Small intestine (tissue), 16 donors: ENCODE measurements around the gene ACTG2. TPM values are rescaled to one million over a fixed set of nuclear protein-coding genes. Genes with fewer than 3 reads are reported as not detected.

Experiments
- DNase-seq, 2 donors: peaks; one replicate each; pipeline versions ENCODE4 v3.0.0 to v3.0.0-alpha.2; 2013
- FAIRE-seq: peaks from 2 replicates; lab custom pipeline; 2012; peaks lifted over from hg19 to GRCh38; lab: Jason Lieb, UNC
- H3K27ac ChIP-seq, 3 donors: one replicate each; pipeline ENCODE4 v1.5.1; 2013; ENCODE audit warnings: low read length in 2 of 3, mild to moderate bottlenecking in 2 of 3, control low read depth in 1 of 3, inconsistent platforms in 1 of 3, low read depth in 1 of 3, moderate library complexity in 1 of 3
- H3K27me3 ChIP-seq, 3 donors: one replicate each; pipeline ENCODE4 v1.6.1; 2013; ENCODE audit warnings: low read length in 3 of 3, inconsistent platforms in 1 of 3; ENCODE audit not compliant: control insufficient read depth in 3 of 3, insufficient read depth in 3 of 3
- H3K36me3 ChIP-seq, 3 donors: one replicate each; pipeline ENCODE4 v1.6.1; 2013; ENCODE audit warnings: low read length in 3 of 3, inconsistent platforms in 1 of 3, low read depth in 1 of 3, mild to moderate bottlenecking in 1 of 3, moderate library complexity in 1 of 3; ENCODE audit not compliant: control insufficient read depth in 3 of 3, insufficient read depth in 2 of 3
- H3K4me1 ChIP-seq, 3 donors: one replicate each; pipeline ENCODE4 v1.6.1; 2013; ENCODE audit warnings: low read length in 2 of 3, inconsistent platforms in 1 of 3, low read depth in 1 of 3, mild to moderate bottlenecking in 1 of 3, moderate library complexity in 1 of 3; ENCODE audit not compliant: control insufficient read depth in 3 of 3, insufficient read depth in 2 of 3
- H3K4me3 ChIP-seq, 3 donors: one replicate each; pipeline ENCODE4 v1.5.1; 2013; ENCODE audit warnings: low read length in 3 of 3, control low read depth in 1 of 3, inconsistent platforms in 1 of 3, low read depth in 1 of 3, mild to moderate bottlenecking in 1 of 3, moderate library complexity in 1 of 3
- H3K9me3 ChIP-seq, 2 donors: one replicate each; pipeline ENCODE4 v1.6.1; 2013; ENCODE audit warnings: low read depth in 1 of 2, low read length in 1 of 2; ENCODE audit not compliant: control insufficient read depth in 2 of 2, insufficient read depth in 1 of 2
- WGBS, 3 donors: extraction: QIAGEN DNeasy Blood & Tissue Kit; methylation state at CpG; one replicate each; pipeline ENCODE4 v1.1.7; 2013; 5-methylcytosine and 5-hydroxymethylcytosine counted together
- long read RNA-seq, 10 donors: transcript quantifications; one replicate each; lab custom pipeline, GENCODE V29; 2026
- polyA plus RNA-seq, 4 donors: library from polyadenylated mRNA; stranded (reverse) in 3 of 4; unstranded in 1 of 4; fragments of 200-250 nt in 3 of 4; fragments of 120-200 nt in 1 of 4; gene quantifications; one replicate each; pipeline versions ENCODE4 v1.2.1 to v1.2.3, GENCODE V29; 2013
- donor health status: healthy with polysubstance abuse.
- donor health status: control.
- donor health status: control.
- donor health status: Bipolar disorder and iron deficiency.
- donor health status: healthy.

ACTG2 gene
- 100 to 1,000 TPM in 1 of 4 donors, 10 to 100 TPM in 2, 1 to 10 TPM in 1; 2.0 to 108 (median 42.5) TPM for polyA plus RNA-seq
- long read RNA-seq, donor 1 = 0 reads
- long read RNA-seq, donor 2, transcript ACTG2-201 (9 exons, 1,530 nt) = major isoform, 55 of 121 reads
- long read RNA-seq, donor 2, partial matches to known transcripts = 52 of 121 reads
- long read RNA-seq, donor 2, other reads (novel, unspliced or antisense) = 8 of 121 reads
- long read RNA-seq, donor 3, transcript ACTG2-207 (4 exons, 540 nt) = minor isoform, 23 of 422 reads
- long read RNA-seq, donor 3, transcript ACTG2-209 (3 exons, 638 nt) = minor isoform, 15 of 422 reads
- long read RNA-seq, donor 3, transcript ACTG2-201 (9 exons, 1,530 nt) = major isoform, 125 of 422 reads
- long read RNA-seq, donor 3, partial matches to known transcripts = 244 of 422 reads
- long read RNA-seq, donor 3, other reads (novel, unspliced or antisense) = 12 of 422 reads
- long read RNA-seq, donor 4, transcript ACTG2-201 (9 exons, 1,530 nt) = major isoform, 16 of 30 reads
- long read RNA-seq, donor 4, partial matches to known transcripts = 11 of 30 reads
- long read RNA-seq, donor 4, other reads (novel, unspliced or antisense) = 0 of 30 reads
- long read RNA-seq, donor 5, transcript ACTG2-201 (9 exons, 1,530 nt) = major isoform, 15 of 71 reads
- long read RNA-seq, donor 5, partial matches to known transcripts = 52 of 71 reads
- long read RNA-seq, donor 5, other reads (novel, unspliced or antisense) = 0 of 71 reads
- long read RNA-seq, donor 6, transcript ACTG2-207 (4 exons, 540 nt) = minor isoform, 6 of 450 reads
- long read RNA-seq, donor 6, transcript ACTG2-208 (2 exons, 574 nt) = minor isoform, 6 of 450 reads
- long read RNA-seq, donor 6, transcript ACTG2-201 (9 exons, 1,530 nt) = major isoform, 223 of 450 reads
- long read RNA-seq, donor 6, transcript ACTG2-203 (8 exons, 1,413 nt) = minor isoform, 5 of 450 reads
- long read RNA-seq, donor 6, partial matches to known transcripts = 194 of 450 reads
- long read RNA-seq, donor 6, other reads (novel, unspliced or antisense) = 13 of 450 reads
- long read RNA-seq, donor 7 = 0 reads
- long read RNA-seq, donor 8 = 0 reads
- long read RNA-seq, donor 9, transcript ACTG2-201 (9 exons, 1,530 nt) = major isoform, 57 of 100 reads
- long read RNA-seq, donor 9, partial matches to known transcripts = 39 of 100 reads
- long read RNA-seq, donor 9, other reads (novel, unspliced or antisense) = 0 of 100 reads
- long read RNA-seq, donor 10, transcript ACTG2-201 (9 exons, 1,530 nt) = major isoform, 747 of 1,608 reads
- long read RNA-seq, donor 10, transcript ACTG2-207 (4 exons, 540 nt) = minor isoform, 32 of 1,608 reads
- long read RNA-seq, donor 10, transcript ACTG2-209 (3 exons, 638 nt) = minor isoform, 14 of 1,608 reads
- long read RNA-seq, donor 10, transcript ACTG2-203 (8 exons, 1,413 nt) = minor isoform, 9 of 1,608 reads
- long read RNA-seq, donor 10, partial matches to known transcripts = 701 of 1,608 reads
- long read RNA-seq, donor 10, other reads (novel, unspliced or antisense) = 100 of 1,608 reads

- H3K4me3 ChIP-seq = peak within 1 kb of the TSS in 1 of 3 donors; percentile 44
- H3K36me3 ChIP-seq = peaks cover 0 to 3% (median 0%) of the 10 kb centered on the region in 3 donors
- no peak for FAIRE-seq
- no peaks in the 10 kb centered on the region for H3K4me1 ChIP-seq
- no peaks in the 10 kb centered on the region for H3K27me3 ChIP-seq
- no peak for DNase-seq
- peak within 1 kb of the TSS in 2 of 3 donors; percentile 74 to 80 for H3K27ac ChIP-seq
- H3K9me3 ChIP-seq = no peaks in the 10 kb centered on the region
- 67 to 90% (median 87%) methylated on average over 15 of the region's 15 CpGs for WGBS, 3 donors
Measured at GRCh38 chr2:73892631-73893329, at the start of gene ACTG2. ACTG2 (plus strand) TSS chr2:73893008; CDS start chr2:73901312, 8,304 bp downstream.

DNA sequence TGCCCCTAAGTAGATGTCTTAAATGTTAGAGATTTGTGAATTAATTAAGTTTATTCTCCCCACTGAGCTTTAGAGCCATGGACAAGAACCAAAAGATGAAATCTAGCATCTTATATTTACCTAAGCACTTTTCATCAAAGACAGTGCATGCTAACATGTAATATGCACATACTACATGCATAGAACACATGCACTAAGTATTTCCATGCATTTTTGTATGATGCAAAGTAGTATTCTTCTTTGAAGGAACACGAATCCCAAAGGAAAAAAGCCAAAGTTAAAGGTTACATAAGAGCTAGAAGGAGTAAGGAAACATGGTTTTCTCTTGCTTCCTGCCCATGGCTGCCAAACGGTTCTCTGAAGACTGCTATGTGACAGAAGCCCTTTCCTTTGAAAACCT lies 48.7 kb upstream of the ACTG2 start:
- FAIRE-seq (no peak), DNase-seq (no peak)
- H3K36me3 ChIP-seq = peaks cover 8 to 28% (median 25%) of the 10 kb centered on the region in 3 donors

GRCh38 chr2:73850009-73850408 lies 42.8 kb upstream of the ACTG2 start:
- H3K27ac ChIP-seq = no peak overlapping the region
- WGBS, 3 donors = 91 to 96% (median 94%) methylated on average over 2 of the region's 2 CpGs
- DNase-seq (no peak), FAIRE-seq (no peak)
- peaks cover 34 to 51% (median 34%) of the 10 kb centered on the region in 3 donors for H3K36me3 ChIP-seq
- no peaks in the 10 kb centered on the region for H3K27me3 ChIP-seq
- H3K4me1 ChIP-seq = peaks cover 0 to 5% (median 0%) of the 10 kb centered on the region in 3 donors
- H3K4me3 ChIP-seq = no peak overlapping the region
- no peaks in the 10 kb centered on the region for H3K9me3 ChIP-seq

More for the DNA sequence above, 48.7 kb upstream of the ACTG2 start:
- no peak overlapping the region for H3K27ac ChIP-seq
- H3K9me3 ChIP-seq = no peaks in the 10 kb centered on the region
- WGBS, 3 donors = 66 to 71% (median 70%) methylated on average over 2 of the region's 2 CpGs
- H3K4me3 ChIP-seq = no peak overlapping the region
- peaks cover 0 to 5% (median 5%) of the 10 kb centered on the region in 3 donors for H3K4me1 ChIP-seq
- no peaks in the 10 kb centered on the region for H3K27me3 ChIP-seq

- Histone ChIP-seq H3K27me3 (no peaks in the 10 kb centered on the region), H3K27ac (peak overlapping the region in 1 of 3 donors; percentile 44), H3K4me3 (no peak overlapping the region), H3K4me1 (peaks cover 0 to 5% (median 0%) of the 10 kb centered on the region in 3 donors), H3K36me3 (peaks cover 32 to 47% (median 41%) of the 10 kb centered on the region in 3 donors), H3K9me3 (no peaks in the 10 kb centered on the region)
- no peak for FAIRE-seq
- WGBS, 3 donors = 19 to 58% (median 29%) methylated on average over 3 of the region's 3 CpGs
- peak; percentile 84 to 95 for DNase-seq
Measured at GRCh38 chr2:73851274-73851673, 41.5 kb upstream of the ACTG2 start.

GRCh38 chr2:73852020-73852419 lies 40.8 kb upstream of the ACTG2 start:
- Histone ChIP-seq H3K27me3 (no peaks in the 10 kb centered on the region), H3K4me3 (no peak overlapping the region), H3K9me3 (no peaks in the 10 kb centered on the region), H3K27ac (no peak overlapping the region), H3K4me1 (peaks cover 0 to 5% (median 0%) of the 10 kb centered on the region in 3 donors), H3K36me3 (peaks cover 35 to 43% (median 42%) of the 10 kb centered on the region in 3 donors)
- DNase-seq = no peak
- FAIRE-seq = no peak

- no peak for FAIRE-seq
- H3K9me3 ChIP-seq = no peaks in the 10 kb centered on the region
- H3K27me3 ChIP-seq = no peaks in the 10 kb centered on the region
- H3K36me3 ChIP-seq = peaks cover 22 to 37% (median 31%) of the 10 kb centered on the region in 3 donors
- no peak for DNase-seq
- no peak overlapping the region for H3K4me3 ChIP-seq
- peaks cover 0 to 5% (median 0%) of the 10 kb centered on the region in 3 donors for H3K4me1 ChIP-seq
- H3K27ac ChIP-seq = no peak overlapping the region
- WGBS, 3 donors = 87 to 95% (median 92%) methylated on average over 2 of the region's 2 CpGs
Measured at GRCh38 chr2:73855526-73855925, 37.3 kb upstream of the ACTG2 start.

GRCh38 chr2:73856214-73856613 lies 36.6 kb upstream of the ACTG2 start:
- H3K27me3 ChIP-seq = no peaks in the 10 kb centered on the region
- peaks cover 20 to 36% (median 36%) of the 10 kb centered on the region in 3 donors for H3K36me3 ChIP-seq
- no peak overlapping the region for H3K27ac ChIP-seq
- H3K9me3 ChIP-seq = no peaks in the 10 kb centered on the region
- FAIRE-seq = no peak
- no peak for DNase-seq
- H3K4me1 ChIP-seq = peaks cover 0 to 1% (median 0%) of the 10 kb centered on the region in 3 donors
- H3K4me3 ChIP-seq = no peak overlapping the region
